HL-60 (cell line): ENCODE results near the gene SH3YL1.

Experiments
- DNase-seq, 2 experiments: peaks; one replicate each; pipeline ENCODE4 v3.0.0-alpha.2; 2010 to 2020; ENCODE audit warnings: low read depth in 1 of 2, low spot score in 1 of 2
- H3K27ac ChIP-seq: fragments of 250-450 bp; sonication (Bioruptor Pico); replicated peaks from 2 replicates; pipeline ENCODE4 v1.5.1; 2020; ENCODE audit warnings: mild to moderate bottlenecking, moderate library complexity
- H3K27me3 ChIP-seq: fragments of 250-450 bp; sonication (Bioruptor Pico); 2 replicates; pipeline ENCODE4 v1.5.1; 2021; ENCODE audit warnings: mild to moderate bottlenecking, moderate library complexity; ENCODE audit not compliant: insufficient read depth, poor library complexity, severe bottlenecking
- H3K4me3 ChIP-seq: replicated peaks from 2 replicates; pipeline ENCODE4 v1.5.1; 2011; ENCODE audit warnings: mild to moderate bottlenecking, control low read depth, low read length; ENCODE audit not compliant: insufficient read depth
- CTCF ChIP-seq: IDR thresholded peaks from one replicate; pipeline ENCODE4 v1.5.1; 2011; ENCODE audit warnings: low read length, control low read depth, inconsistent platforms; ENCODE audit not compliant: insufficient read depth
- GABPA ChIP-seq: IDR thresholded peaks from 2 replicates; pipeline ENCODE4 v1.6.1; 2012; ENCODE audit warnings: low read depth
- POLR2AphosphoS5 ChIP-seq: IDR thresholded peaks from 2 replicates; pipeline ENCODE4 v1.6.1; 2012; ENCODE audit warnings: low read depth
- REST ChIP-seq: IDR thresholded peaks from 2 replicates; pipeline ENCODE4 v1.6.1; 2012; ENCODE audit warnings: low read depth; ENCODE audit not compliant: insufficient replicate concordance
- SPI1 ChIP-seq: IDR thresholded peaks from 2 replicates; pipeline ENCODE4 v1.6.1; 2012; ENCODE audit warnings: low read depth, mild to moderate bottlenecking, borderline replicate concordance

The SH3YL1 gene

DNA sequence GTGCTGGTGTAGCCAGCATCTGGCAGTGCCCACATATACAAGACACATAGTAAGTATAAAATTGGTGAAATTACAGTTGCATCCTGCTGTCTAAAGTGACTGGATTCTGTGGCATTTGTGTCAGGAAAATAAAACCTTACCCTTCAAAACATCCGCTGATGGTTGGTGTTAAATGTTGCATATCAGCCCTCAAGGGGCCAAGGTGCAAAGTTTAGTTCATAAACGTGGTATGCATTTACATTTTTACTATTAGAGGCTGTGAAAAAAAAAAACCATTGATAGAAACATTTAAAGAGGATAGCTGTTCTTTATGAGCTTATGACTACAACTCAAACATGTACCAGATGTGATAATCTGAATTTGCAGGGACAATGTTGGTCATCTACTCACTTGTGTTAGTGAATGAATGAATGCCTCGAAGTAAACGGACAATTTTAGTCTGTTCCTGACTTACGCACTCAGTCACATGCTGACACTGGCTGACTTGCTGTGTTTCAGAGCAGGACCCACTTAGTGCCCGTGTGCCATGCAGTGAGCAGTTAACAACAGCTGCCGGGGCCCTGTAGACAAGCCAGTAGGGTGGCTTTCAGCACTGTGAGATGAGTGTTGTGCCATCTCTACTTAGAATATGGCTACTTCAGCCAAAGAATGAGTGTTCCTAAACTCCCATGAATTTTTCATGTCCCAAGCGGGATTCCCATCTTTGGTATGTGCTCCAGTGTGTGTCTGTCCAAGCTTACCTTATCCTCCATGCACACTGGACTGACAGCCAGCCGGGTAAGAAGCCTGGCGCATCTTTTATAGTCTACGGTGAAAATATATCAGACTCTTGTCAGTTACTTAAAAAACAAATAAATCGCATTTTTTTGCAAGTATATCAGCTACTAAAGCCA is 18.8 kb upstream of the SH3YL1 start:
- Histone ChIP-seq H3K4me3 (no peak overlapping the region), H3K27me3 (peaks cover 13% of the 10 kb centered on the region), H3K27ac (no peak overlapping the region)
- TF ChIP-seq REST, result no peak
- no peak for DNase-seq

- H3K4me3 ChIP-seq, result no peak overlapping the region
- TF ChIP-seq CTCF, result no peak
- no peak for TF ChIP-seq POLR2AphosphoS5
- no peak for TF ChIP-seq REST
- TF ChIP-seq GABPA, result no peak
- no peak for TF ChIP-seq SPI1
- peaks cover 5% of the 10 kb centered on the region for H3K27me3 ChIP-seq
- DNase-seq, result no peak
- no peak overlapping the region for H3K27ac ChIP-seq
Observed at GRCh38 chr2:281381-281780, 17.5 kb upstream of the SH3YL1 start.

GRCh38 chr2:280650-281110 is 16.8 kb upstream of the SH3YL1 start:
- TF ChIP-seq REST (no peak), POLR2AphosphoS5 (no peak), GABPA (no peak), CTCF (no peak)
- no peak for DNase-seq
- Histone ChIP-seq H3K27me3 (no peaks in the 10 kb centered on the region), H3K27ac (no peak overlapping the region), H3K4me3 (no peak overlapping the region)
